HG03565 (cell line): Measurements from ENCODE around the gene SULT2B1.

ENCODE experiments used
- ATAC-seq: cut with Tn5 transposase; IDR thresholded peaks from one replicate; pipeline ENCODE4 v1.9.1; 2021; ENCODE audit warnings: mild to moderate bottlenecking, moderate library complexity; ENCODE audit not compliant: unreplicated experiment

The SULT2B1 gene

DNA sequence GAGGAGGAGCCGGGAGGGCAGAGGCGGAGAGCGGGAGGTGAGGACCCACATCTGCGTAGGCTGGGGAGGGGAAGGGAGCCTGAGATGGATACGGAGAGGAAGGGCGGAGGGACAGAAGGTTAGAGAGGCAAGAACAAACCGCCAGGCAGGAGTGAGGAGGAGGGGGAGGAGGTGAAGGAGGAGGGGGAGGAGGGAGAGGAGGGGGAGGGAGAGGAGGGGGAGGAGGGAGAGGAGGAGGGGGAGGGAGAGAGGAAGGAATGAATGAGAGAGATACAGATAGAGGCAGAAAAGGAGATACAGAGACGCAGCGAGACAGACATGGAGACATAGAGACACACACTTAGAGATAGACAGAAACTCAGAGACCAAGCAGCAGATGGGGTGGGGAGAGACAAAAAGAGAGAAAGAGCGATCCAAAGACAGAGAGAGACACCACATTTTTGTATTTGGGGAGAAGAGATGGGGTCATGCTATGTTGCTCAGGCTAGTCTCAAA, 94.8 kb downstream of the SULT2B1 start:
- ATAC-seq: no peak

DNA sequence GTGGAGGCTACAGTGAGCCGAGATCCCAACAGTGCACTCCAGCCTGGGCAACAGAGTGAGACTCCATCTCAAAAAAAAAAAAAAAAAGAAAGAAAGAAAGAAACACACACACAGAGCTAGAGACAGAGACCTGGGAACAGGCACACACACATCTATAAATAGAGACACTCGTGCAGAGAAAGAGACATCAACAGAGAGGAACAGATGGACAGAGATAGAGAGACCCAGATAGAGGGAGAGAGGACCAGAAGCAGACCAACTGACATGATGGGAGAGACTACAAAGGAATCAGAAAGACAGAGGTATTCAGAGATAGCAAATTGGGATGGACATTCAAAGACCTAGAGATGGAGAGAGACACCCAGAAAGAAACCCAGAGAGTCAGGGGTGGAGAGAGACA, 96.2 kb downstream of the SULT2B1 start:
- ATAC-seq: no peak
